A673 (cell line): ENCODE data around the gene OSGIN1. TPM values are rescaled to one million over a fixed set of nuclear protein-coding genes. Genes with fewer than 3 reads are reported as not detected.

Experiments used
- BruUV-seq: library from RNA; stranded (reverse); fragments of 400-500 nt; replicated peaks from 2 replicates; lab custom pipeline; 2021; lab: Mats Ljungman, UMichigan
- CTCF ChIA-PET: fragments of 300-600 bp; sonication (Branson Sonifier 250); formaldehyde crosslinking; loops from one replicate; lab custom pipeline; 2022; ENCODE audit warnings: antibody characterized with exemption; lab: Charles Lee
- POLR2A ChIA-PET: fragments of 300-600 bp; sonication (Branson Sonifier 250); formaldehyde crosslinking; loops from one replicate; lab custom pipeline; 2022; ENCODE audit warnings: antibody characterized with exemption; ENCODE audit not compliant: low non-redundant PET; lab: Charles Lee
- DNase-seq: peaks from one replicate; pipeline ENCODE4 v3.0.0-alpha.2; 2015; ENCODE audit warnings: low spot score
- H3K27ac ChIP-seq: fragments of 200-600 bp; sonication (generic); 2 replicates; pipeline ENCODE4 v1.5.1; 2016; ENCODE audit warnings: mixed run types, low read depth, mild to moderate bottlenecking, mixed read lengths, antibody characterized with exemption, low read length; ENCODE audit not compliant: poor library complexity, severe bottlenecking
- H3K27me3 ChIP-seq: fragments of 200-600 bp; sonication (generic); replicated peaks from 2 replicates; pipeline ENCODE4 v1.6.1; 2017; ENCODE audit warnings: mixed run types, low read depth, mild to moderate bottlenecking, mixed read lengths, antibody characterized with exemption, low read length; ENCODE audit not compliant: insufficient read depth, poor library complexity
- H3K36me3 ChIP-seq: fragments of 200-600 bp; sonication (generic); 2 replicates; pipeline ENCODE4 v1.6.1; 2016; ENCODE audit warnings: mixed run types, mild to moderate bottlenecking, mixed read lengths, antibody characterized with exemption, low read length; ENCODE audit not compliant: insufficient read depth, poor library complexity, severe bottlenecking
- H3K4me1 ChIP-seq: fragments of 200-600 bp; sonication (generic); 2 replicates; pipeline ENCODE4 v1.6.1; 2017; ENCODE audit warnings: mixed run types, mild to moderate bottlenecking, mixed read lengths, antibody characterized with exemption, low read length; ENCODE audit not compliant: insufficient read depth, poor library complexity, severe bottlenecking
- H3K4me3 ChIP-seq: fragments of 200-600 bp; sonication (generic); 2 replicates; pipeline ENCODE4 v1.5.1; 2016; ENCODE audit warnings: low read depth, mixed run types, mild to moderate bottlenecking, mixed read lengths, low read length; ENCODE audit not compliant: poor library complexity, severe bottlenecking
- H3K9me3 ChIP-seq: fragments of 200-600 bp; sonication (generic); 2 replicates; pipeline ENCODE4 v1.6.1; 2016; ENCODE audit warnings: mixed run types, low read depth, mild to moderate bottlenecking, mixed read lengths, antibody characterized with exemption, low read length; ENCODE audit not compliant: poor library complexity, severe bottlenecking
- CTCF ChIP-seq: fragments of 300-800, 200-600 bp; sonication (generic); conservative IDR thresholded peaks from 2 replicates; pipeline ENCODE4 v1.5.1; 2017; ENCODE audit warnings: low read depth, mild to moderate bottlenecking, antibody characterized with exemption, low read length, moderate library complexity, mixed read lengths
- EZH2 ChIP-seq: fragments of 200-600 bp; sonication (generic); IDR thresholded peaks from 2 replicates; pipeline ENCODE4 v1.6.1; 2017; ENCODE audit warnings: borderline replicate concordance, low read depth, mild to moderate bottlenecking, mixed read lengths, antibody characterized with exemption, low read length; ENCODE audit not compliant: poor library complexity, severe bottlenecking
- intact Hi-C: fragments of 100-400 bp; cut with micrococcal nuclease; formaldehyde crosslinking; loops from one replicate; pipeline ENCODE4 v1.10.0; 2022; ENCODE audit not compliant: unreplicated experiment
- total RNA-seq: library from RNA; stranded (reverse); gene quantifications from 2 replicates; pipeline ENCODE4 v1.2.3, GENCODE V29; 2021

OSGIN1 gene
- total RNA-seq, 1 experiment from 2014 or later: 2.4 TPM

DNA sequence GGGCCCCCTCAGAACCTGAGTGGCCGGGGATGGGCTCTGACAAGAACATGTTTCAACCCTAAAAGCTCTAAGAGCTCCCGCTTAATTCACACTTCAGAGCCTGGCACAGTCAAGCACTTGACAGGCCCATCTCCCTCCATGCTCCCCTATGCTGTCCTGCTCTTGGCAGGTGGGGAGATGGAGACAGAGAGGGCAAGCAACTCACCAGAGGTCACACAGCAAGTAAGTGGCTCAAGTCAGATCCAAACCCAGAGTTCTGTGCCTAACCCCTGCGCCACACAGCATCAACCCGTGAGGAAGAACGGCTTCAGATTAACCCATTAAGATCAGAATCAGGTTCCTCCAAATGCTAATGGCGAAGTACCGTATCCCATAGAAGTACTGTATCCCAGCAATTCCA is 51.4 kb downstream of the OSGIN1 start:
- ChIA-PET POLR2A (no interaction called here), CTCF (no interaction called here)
- TF ChIP-seq EZH2 (no peak), CTCF (no peak)
- intact Hi-C loops: no loop called here
- no peaks in the 10 kb centered on the region for H3K36me3 ChIP-seq
- no TSS peak for BruUV-seq
- no peak overlapping the region for H3K27ac ChIP-seq
- no peaks in the 10 kb centered on the region for H3K9me3 ChIP-seq
- no peak overlapping the region for H3K4me3 ChIP-seq
- no peaks in the 10 kb centered on the region for H3K27me3 ChIP-seq
- no peaks in the 10 kb centered on the region for H3K4me1 ChIP-seq
- DNase-seq: no peak

DNA sequence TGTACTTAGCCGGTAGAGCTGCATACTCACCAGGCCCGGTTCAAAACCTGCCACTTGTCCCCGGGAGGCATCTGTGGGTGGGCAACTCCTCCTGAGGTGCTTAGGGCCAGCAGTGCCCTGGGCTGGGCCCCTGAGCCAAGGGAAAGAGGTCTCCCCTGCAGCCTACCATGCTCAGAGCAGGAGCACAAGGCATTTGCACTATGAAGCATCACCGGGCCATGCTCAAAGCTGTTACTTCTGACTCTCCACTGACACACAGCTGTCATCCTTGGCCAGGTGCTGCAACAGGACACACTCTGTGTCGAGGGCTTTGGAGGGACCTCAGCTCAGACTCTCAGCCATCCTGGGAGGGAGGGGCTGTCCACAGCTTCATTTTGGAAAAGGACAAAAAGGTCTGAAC is 52.4 kb downstream of the OSGIN1 start:
- intact Hi-C loops: no loop called here
- H3K9me3 ChIP-seq: no peaks in the 10 kb centered on the region
- H3K4me3 ChIP-seq: no peak overlapping the region
- no TSS peak for BruUV-seq
- no peak for DNase-seq
- CTCF ChIA-PET: no interaction called here
- H3K4me1 ChIP-seq: no peaks in the 10 kb centered on the region
- no peak for TF ChIP-seq CTCF
- no peak overlapping the region for H3K27ac ChIP-seq
- H3K36me3 ChIP-seq: no peaks in the 10 kb centered on the region
- POLR2A ChIA-PET: no interaction called here
- H3K27me3 ChIP-seq: no peaks in the 10 kb centered on the region

DNA sequence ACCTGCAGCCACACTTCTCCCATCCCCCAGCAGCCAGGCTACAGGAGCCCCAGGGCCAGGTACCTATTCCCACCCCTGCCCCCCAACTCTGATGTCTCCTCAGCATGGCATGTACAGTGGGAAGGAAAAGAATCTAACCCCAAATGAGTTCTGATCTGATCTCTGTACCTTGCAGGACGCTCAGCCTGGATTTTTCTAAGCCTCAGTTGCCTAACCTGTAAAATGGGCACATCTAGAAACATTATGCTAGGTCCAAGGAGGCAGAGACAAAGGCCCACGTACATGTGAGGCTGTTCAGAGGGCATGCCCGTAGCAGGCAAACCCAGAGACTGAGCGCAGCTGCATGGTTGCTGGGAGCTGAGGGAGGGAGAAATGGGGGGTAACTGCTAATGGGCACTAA is 54.5 kb downstream of the OSGIN1 start:
- H3K36me3 ChIP-seq: no peaks in the 10 kb centered on the region
- BruUV-seq: no TSS peak
- intact Hi-C loops: no loop called here
- H3K27me3 ChIP-seq: no peaks in the 10 kb centered on the region
- no peaks in the 10 kb centered on the region for H3K9me3 ChIP-seq
- TF ChIP-seq EZH2 (no peak), CTCF (no peak)
- no peak for DNase-seq
- POLR2A ChIA-PET: no interaction called here
- H3K4me1 ChIP-seq: no peaks in the 10 kb centered on the region
- no peak overlapping the region for H3K27ac ChIP-seq
- H3K4me3 ChIP-seq: no peak overlapping the region
- CTCF ChIA-PET: interaction anchor here (0.5 kb wide), 1 partner anchor 15 kb away, joined by 6 read pairs; no protein-coding TSS in a partner anchor
